WTC11 (cell line): ENCODE results near the gene SLC10A7. TPM values are rescaled to one million over a fixed set of nuclear protein-coding genes. Genes with fewer than 3 reads are reported as not detected.

ENCODE experiments used
- ATAC-seq: fragments of 200-7000 bp; cut with Tn5 transposase; 2 replicates; pipeline ENCODE4 v1.10.0; 2021; ENCODE audit warnings: mild to moderate bottlenecking, moderate library complexity
- CTCF ChIA-PET: fragments of 300-600 bp; sonication (Branson Sonifier 250); formaldehyde crosslinking; loops from one replicate; lab custom pipeline; 2021; ENCODE audit warnings: antibody characterized with exemption; lab: Charles Lee
- POLR2A ChIA-PET: fragments of 350-600 bp; sonication (Branson Sonifier 250); formaldehyde crosslinking; loops from one replicate; lab custom pipeline; 2021; ENCODE audit warnings: antibody characterized with exemption; lab: Charles Lee
- DNase-seq: peaks from one replicate; pipeline ENCODE4 v3.0.0; 2021; ENCODE audit warnings: low spot score
- H3K27ac Mint-ChIP-seq: 2 replicates; pipeline ENCODE4 v1.8.0; 2021; ENCODE audit warnings: mixed read lengths
- H3K27me3 Mint-ChIP-seq: 2 replicates; pipeline ENCODE4 v1.8.0; 2021; ENCODE audit warnings: low read depth, mild to moderate bottlenecking, moderate library complexity, mixed read lengths
- H3K36me3 Mint-ChIP-seq: 2 replicates; pipeline ENCODE4 v1.8.0; 2021; ENCODE audit warnings: mixed read lengths
- H3K4me1 Mint-ChIP-seq: 2 replicates; pipeline ENCODE4 v1.8.0; 2022; ENCODE audit warnings: mixed read lengths
- H3K4me3 Mint-ChIP-seq: 2 replicates; pipeline ENCODE4 v1.8.0; 2021; ENCODE audit warnings: mild to moderate bottlenecking, moderate library complexity, mixed read lengths
- H3K9me3 Mint-ChIP-seq: 2 replicates; pipeline ENCODE4 v1.8.0; 2021; ENCODE audit warnings: mixed read lengths
- AFF4 ChIP-seq: sonication (generic); formaldehyde crosslinking; IDR thresholded peaks from 2 replicates; pipeline ENCODE4 v1.8.1; 2023; ENCODE audit warnings: mild to moderate bottlenecking, missing genetic modification reagents, borderline replicate concordance
- ARID4B ChIP-seq: sonication (generic); formaldehyde crosslinking; IDR thresholded peaks from 2 replicates; pipeline ENCODE4 v1.8.0; 2023; ENCODE audit warnings: missing genetic modification reagents, mild to moderate bottlenecking, borderline replicate concordance
- CBFB ChIP-seq: sonication (generic); formaldehyde crosslinking; IDR thresholded peaks from 2 replicates; pipeline ENCODE4 v1.8.1; 2022; ENCODE audit warnings: mild to moderate bottlenecking, low read depth, missing genetic modification reagents
- CDX4 ChIP-seq: fragments of 250-450 bp; sonication (Bioruptor Pico); IDR thresholded peaks from 2 replicates; pipeline ENCODE4 v1.9.0; 2021; ENCODE audit warnings: moderate library complexity, mild to moderate bottlenecking, inconsistent platforms, borderline replicate concordance
- CTCF ChIP-seq: fragments of 200-600 bp; IDR thresholded peaks from 2 replicates; pipeline ENCODE4 v1.8.0; 2022; ENCODE audit warnings: antibody characterized with exemption
- E2F5 ChIP-seq: sonication (generic); formaldehyde crosslinking; IDR thresholded peaks from 2 replicates; pipeline ENCODE4 v1.8.1; 2022; ENCODE audit warnings: mild to moderate bottlenecking, moderate library complexity, missing genetic modification reagents
- ESRRA ChIP-seq: sonication (generic); formaldehyde crosslinking; IDR thresholded peaks from 2 replicates; pipeline ENCODE4 v1.8.1; 2022; ENCODE audit warnings: mild to moderate bottlenecking, missing genetic modification reagents, borderline replicate concordance
- GRHL2 ChIP-seq: fragments of 250-450 bp; sonication (Bioruptor Pico); IDR thresholded peaks from 2 replicates; pipeline ENCODE4 v1.8.0; 2022; ENCODE audit warnings: mild to moderate bottlenecking, moderate library complexity; ENCODE audit not compliant: insufficient replicate concordance, severe bottlenecking
- HMGA2 ChIP-seq: fragments of 250-450 bp; sonication (Bioruptor Pico); IDR thresholded peaks from 2 replicates; pipeline ENCODE4 v1.4.0; 2021; ENCODE audit warnings: mild to moderate bottlenecking, moderate library complexity
- MXD4 ChIP-seq: fragments of 250-450 bp; sonication (Bioruptor Pico); IDR thresholded peaks from 2 replicates; pipeline ENCODE4 v1.8.0; 2021; ENCODE audit warnings: mild to moderate bottlenecking, moderate library complexity, borderline replicate concordance
- MYBL2 ChIP-seq: sonication (generic); formaldehyde crosslinking; IDR thresholded peaks from 2 replicates; pipeline ENCODE4 v1.8.1; 2023; ENCODE audit warnings: mild to moderate bottlenecking, moderate library complexity, missing genetic modification reagents
- NFE2L1 ChIP-seq: sonication (generic); formaldehyde crosslinking; IDR thresholded peaks from 2 replicates; pipeline ENCODE4 v1.8.1; 2023; ENCODE audit warnings: missing genetic modification reagents
- NR2C2 ChIP-seq: sonication (generic); formaldehyde crosslinking; IDR thresholded peaks from 2 replicates; pipeline ENCODE4 v1.8.0; 2022; ENCODE audit warnings: mild to moderate bottlenecking, missing genetic modification reagents
- RELA ChIP-seq: sonication (generic); formaldehyde crosslinking; IDR thresholded peaks from 2 replicates; pipeline ENCODE4 v1.8.1; 2022; ENCODE audit warnings: missing genetic modification reagents, mild to moderate bottlenecking, borderline replicate concordance
- SMAD4 ChIP-seq: sonication (generic); formaldehyde crosslinking; IDR thresholded peaks from 2 replicates; pipeline ENCODE4 v1.8.0; 2022; ENCODE audit warnings: mild to moderate bottlenecking, missing genetic modification reagents
- USF1 ChIP-seq: sonication (generic); formaldehyde crosslinking; IDR thresholded peaks from 2 replicates; pipeline ENCODE4 v1.8.0; 2022; ENCODE audit warnings: mild to moderate bottlenecking, missing genetic modification reagents
- ZBTB43 ChIP-seq: sonication (generic); formaldehyde crosslinking; IDR thresholded peaks from 2 replicates; pipeline ENCODE4 v1.8.1; 2023; ENCODE audit warnings: mild to moderate bottlenecking, missing genetic modification reagents
- ZNF219 ChIP-seq: sonication (generic); formaldehyde crosslinking; IDR thresholded peaks from 2 replicates; pipeline ENCODE4 v1.8.0; 2023; ENCODE audit warnings: missing genetic modification reagents, mild to moderate bottlenecking, borderline replicate concordance
- ZSCAN18 ChIP-seq: fragments of 250-450 bp; sonication (Bioruptor Pico); IDR thresholded peaks from 2 replicates; pipeline ENCODE4 v2.1.2; 2022; ENCODE audit warnings: mild to moderate bottlenecking, moderate library complexity
- total RNA-seq: library from RNA; stranded (reverse); gene quantifications from 3 replicates; pipeline ENCODE4 v1.2.3, GENCODE V29; 2021

Gene SLC10A7
- total RNA-seq, 1 experiment from 2014 or later = 5.0 TPM

GRCh38 chr4:146436423-146437162 lies 85.1 kb downstream of the SLC10A7 start:
- Mint-ChIP-seq H3K4me1 (peaks cover 17% of the 10 kb centered on the region), H3K36me3 (no peaks in the 10 kb centered on the region), H3K27me3 (no peaks in the 10 kb centered on the region), H3K27ac (no peak overlapping the region), H3K9me3 (no peaks in the 10 kb centered on the region), H3K4me3 (no peak overlapping the region)
- TF ChIP-seq CBFB (CRISPR knock-in tag) = no peak
- no peak for TF ChIP-seq ESRRA (CRISPR knock-in tag)
- no peak for TF ChIP-seq ZBTB43
- no peak for TF ChIP-seq MXD4
- no peak for TF ChIP-seq GRHL2 (CRISPR knock-in tag)
- ChIA-PET POLR2A (no interaction called here), CTCF (no interaction called here)
- ATAC-seq = no peak
- no peak for DNase-seq

- Mint-ChIP-seq H3K36me3 (no peaks in the 10 kb centered on the region), H3K4me3 (no peak overlapping the region), H3K27me3 (no peaks in the 10 kb centered on the region), H3K4me1 (peaks cover 17% of the 10 kb centered on the region), H3K27ac (no peak overlapping the region), H3K9me3 (no peaks in the 10 kb centered on the region)
- ATAC-seq (no peak), DNase-seq (no peak)
- CTCF ChIA-PET = no interaction called here
- POLR2A ChIA-PET = no interaction called here
- TF ChIP-seq CBFB (CRISPR knock-in tag) (no peak), ZNF219 (no peak), MYBL2 (CRISPR knock-in tag) (no peak), CDX4 (CRISPR knock-in tag) (no peak), HMGA2 (CRISPR knock-in tag) (no peak), NFE2L1 (no peak), SMAD4 (CRISPR knock-in tag) (no peak), RELA (CRISPR knock-in tag) (no peak), ARID4B (CRISPR knock-in tag) (no peak), ZSCAN18 (CRISPR knock-in tag) (no peak), CTCF (no peak), NR2C2 (no peak), AFF4 (no peak), E2F5 (no peak), USF1 (no peak)
Observed at GRCh38 chr4:146435962-146436361, 85.8 kb downstream of the SLC10A7 start.
